ENCODE measurements around the gene MEIS2. TPM values are rescaled to one million over a fixed set of nuclear protein-coding genes. Genes with fewer than 3 reads are reported as not detected.

Gene MEIS2
- total RNA-seq, 1 donor, result 73.0 TPM

- TF ChIP-seq CTCF (IDR thresholded peaks at IDR 0.05; ENCODE audit: insufficient read depth, low read depth, low read length), result no peak
- H3K4me3 ChIP-seq (ENCODE audit: low read depth, low read length), result no peak overlapping the region
- no peak for DNase-seq (ENCODE audit: low read depth)
Observed at GRCh38 chr15:36953346-36953745, 147.0 kb downstream of the MEIS2 start.

- no peak overlapping the region for H3K4me3 ChIP-seq (ENCODE audit: low read depth, low read length)
- TF ChIP-seq CTCF (IDR thresholded peaks at IDR 0.05; ENCODE audit: insufficient read depth, low read depth, low read length), result no peak
- DNase-seq (ENCODE audit: low read depth), result peak; percentile 29
Observed at GRCh38 chr15:36951731-36952247, 148.6 kb downstream of the MEIS2 start.

GRCh38 chr15:36950371-36950770, 150.0 kb downstream of the MEIS2 start:
- TF ChIP-seq CTCF (IDR thresholded peaks at IDR 0.05; ENCODE audit: insufficient read depth, low read depth, low read length), result no peak

GRCh38 chr15:36948982-36949381, 151.4 kb downstream of the MEIS2 start:
- no peak for TF ChIP-seq CTCF (IDR thresholded peaks at IDR 0.05; ENCODE audit: insufficient read depth, low read depth, low read length)
- no peak overlapping the region for H3K4me3 ChIP-seq (ENCODE audit: low read depth, low read length)
- DNase-seq (ENCODE audit: low read depth), result no peak

More at GRCh38 chr15:36950371-36950770, 150.0 kb downstream of the MEIS2 start:
- DNase-seq (ENCODE audit: low read depth), result no peak
- H3K4me3 ChIP-seq (ENCODE audit: low read depth, low read length), result no peak overlapping the region

- TF ChIP-seq CTCF (IDR thresholded peaks at IDR 0.05; ENCODE audit: insufficient read depth, low read depth, low read length), result no peak
- H3K4me3 ChIP-seq (ENCODE audit: low read depth, low read length), result no peak overlapping the region
- DNase-seq (ENCODE audit: low read depth), result peak; percentile 66
Observed at GRCh38 chr15:36947035-36947719, 153.2 kb downstream of the MEIS2 start.

GRCh38 chr15:36944442-36944841, 155.9 kb downstream of the MEIS2 start:
- H3K4me3 ChIP-seq (ENCODE audit: low read depth, low read length), result no peak overlapping the region
- no peak for DNase-seq (ENCODE audit: low read depth)

More at GRCh38 chr15:36944442-36944841, 155.9 kb downstream of the MEIS2 start:
- TF ChIP-seq CTCF (IDR thresholded peaks at IDR 0.05; ENCODE audit: insufficient read depth, low read depth, low read length), result no peak

All from fibroblast of villous mesenchyme (primary cell).